GM18861 (cell line): ENCODE results near the gene TRIM3.
"Not testable (repeated sequence)": the region's sequence is repeated elsewhere in the genome, so short reads cannot be mapped to it uniquely, and the experiment has no call there.

Experiments used
- ATAC-seq: cut with Tn5 transposase; IDR thresholded peaks from one replicate; pipeline ENCODE4 v1.9.1; 2021; ENCODE audit not compliant: unreplicated experiment

TRIM3 gene

DNA sequence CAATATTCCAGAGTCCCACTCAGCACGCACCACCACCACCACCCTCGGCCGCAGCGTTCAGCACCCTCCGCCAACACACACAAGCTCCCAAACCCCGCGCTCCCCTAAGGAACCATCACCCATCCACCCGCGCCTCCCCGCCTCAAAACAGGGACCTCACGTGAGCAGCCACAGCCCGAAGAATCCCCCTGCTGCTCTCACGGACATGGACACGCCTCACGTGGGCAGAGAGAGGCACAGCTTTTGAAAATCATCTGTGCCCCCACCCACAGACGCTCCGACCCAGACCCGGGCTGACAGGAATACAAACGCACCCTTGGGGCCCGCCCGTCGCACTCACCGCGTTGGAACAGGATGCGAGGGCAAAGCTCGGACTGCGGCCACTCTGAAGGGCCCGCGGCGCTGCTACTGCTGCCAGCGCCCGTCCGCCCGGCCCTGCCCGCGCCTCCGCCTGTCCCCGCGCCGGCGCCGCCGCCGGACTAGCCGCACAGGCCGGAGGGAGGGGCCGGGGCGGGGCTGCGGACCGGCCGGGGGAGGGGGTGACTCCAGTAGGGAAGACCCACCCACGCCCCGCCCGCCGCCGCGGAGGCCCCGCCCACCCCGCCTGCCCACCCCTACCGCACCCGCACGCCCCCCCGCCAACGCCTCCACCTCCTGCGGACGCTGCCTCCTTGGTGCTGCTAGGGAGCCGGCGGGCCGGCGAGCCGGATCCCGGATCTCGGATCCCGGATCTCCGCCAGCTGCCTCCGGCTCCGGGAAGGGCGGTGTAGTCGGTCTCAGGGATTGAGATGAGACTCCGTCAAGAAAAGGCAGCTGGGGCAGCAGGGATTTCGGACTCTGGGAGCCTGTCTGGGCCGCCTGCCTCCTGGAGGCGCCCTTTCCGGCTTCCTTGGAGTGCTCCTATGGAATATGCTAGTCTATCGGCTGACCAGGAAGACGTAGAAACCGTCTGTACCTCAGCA lies at the start of gene TRIM3:
Gene TRIM3, minus strand, starts transcription at position 491 of the 962 bp plus-strand sequence. CDS start 8,246 bp downstream, outside the sequence.
- peak; percentile 50 for ATAC-seq

DNA sequence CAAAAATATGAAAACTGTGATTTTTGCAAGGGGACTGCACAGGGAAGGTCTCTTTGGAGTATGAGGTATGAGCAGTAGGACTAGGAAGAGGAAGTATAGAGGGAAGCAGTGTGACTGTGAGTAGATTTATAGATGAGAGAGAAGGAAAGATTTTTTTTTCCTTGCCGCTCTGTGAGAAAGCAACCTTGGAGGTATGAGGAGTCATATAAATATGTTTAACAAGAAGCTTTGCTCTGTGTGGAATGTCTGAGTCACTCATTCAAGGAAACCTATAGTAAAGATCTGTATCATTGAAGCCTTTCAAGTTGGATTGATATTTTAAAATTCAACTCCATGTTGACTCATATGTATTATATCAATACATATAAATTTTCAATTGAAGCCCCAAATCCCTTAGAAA lies 49.5 kb upstream of the TRIM3 start:
- no peak for ATAC-seq

DNA sequence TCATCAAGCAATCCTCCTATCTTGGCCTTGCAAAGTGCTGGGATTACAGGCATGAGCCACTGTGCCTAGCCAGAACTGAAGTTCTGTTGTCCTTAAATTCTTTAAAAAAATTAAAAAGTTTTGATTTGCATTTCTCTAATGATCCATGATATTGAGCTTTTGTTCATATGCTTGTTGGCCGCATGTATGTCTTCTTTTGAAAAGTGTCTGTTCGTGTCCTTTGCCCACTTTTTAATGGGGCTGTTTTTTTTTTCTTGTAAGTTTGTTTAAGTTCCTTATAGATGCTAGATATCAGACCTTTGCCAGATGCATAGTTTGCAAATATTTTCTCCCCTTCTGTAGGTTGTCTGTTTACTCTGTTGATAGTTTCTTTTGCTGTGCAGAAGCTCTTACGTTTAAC lies 48.2 kb upstream of the TRIM3 start:
- ATAC-seq, result not testable (repeated sequence)

DNA sequence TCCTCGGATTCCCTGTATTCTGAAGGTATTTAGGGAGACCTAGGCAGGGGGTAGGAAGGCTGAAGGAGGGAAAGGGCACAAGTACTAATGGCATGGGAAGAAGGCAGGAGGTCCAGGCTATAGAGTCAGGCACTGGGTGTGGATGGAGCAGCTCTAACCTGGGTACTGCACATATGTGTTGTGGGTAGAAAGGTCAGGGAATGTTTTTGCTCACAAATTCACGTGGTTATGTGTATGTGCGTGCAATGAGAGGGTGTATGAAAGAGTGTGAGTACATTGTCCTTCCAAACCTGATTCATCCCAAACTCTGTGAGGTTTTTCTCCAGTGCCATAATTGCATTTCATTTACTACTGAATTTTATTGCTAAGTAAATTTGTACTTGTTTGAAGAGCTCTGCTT lies 46.5 kb upstream of the TRIM3 start:
- no peak for ATAC-seq

DNA sequence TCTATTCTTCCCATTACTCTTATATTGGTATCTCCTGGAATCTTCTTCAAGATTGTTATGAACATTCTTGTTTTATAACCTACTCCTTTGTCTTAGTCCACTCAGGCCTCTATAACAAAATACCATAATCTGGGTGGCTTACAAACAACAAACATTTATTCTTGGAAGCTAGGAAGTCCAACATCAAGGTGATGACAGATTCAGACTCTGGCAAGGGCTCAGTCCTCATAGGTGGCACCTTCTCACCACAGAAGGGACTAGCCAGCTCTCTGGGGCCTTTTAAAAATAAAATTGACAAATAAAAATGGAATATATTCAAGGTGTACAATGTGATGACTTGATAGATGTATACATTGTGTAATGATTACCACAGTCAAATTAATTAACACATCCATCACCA lies 43.1 kb upstream of the TRIM3 start:
- no peak for ATAC-seq

DNA sequence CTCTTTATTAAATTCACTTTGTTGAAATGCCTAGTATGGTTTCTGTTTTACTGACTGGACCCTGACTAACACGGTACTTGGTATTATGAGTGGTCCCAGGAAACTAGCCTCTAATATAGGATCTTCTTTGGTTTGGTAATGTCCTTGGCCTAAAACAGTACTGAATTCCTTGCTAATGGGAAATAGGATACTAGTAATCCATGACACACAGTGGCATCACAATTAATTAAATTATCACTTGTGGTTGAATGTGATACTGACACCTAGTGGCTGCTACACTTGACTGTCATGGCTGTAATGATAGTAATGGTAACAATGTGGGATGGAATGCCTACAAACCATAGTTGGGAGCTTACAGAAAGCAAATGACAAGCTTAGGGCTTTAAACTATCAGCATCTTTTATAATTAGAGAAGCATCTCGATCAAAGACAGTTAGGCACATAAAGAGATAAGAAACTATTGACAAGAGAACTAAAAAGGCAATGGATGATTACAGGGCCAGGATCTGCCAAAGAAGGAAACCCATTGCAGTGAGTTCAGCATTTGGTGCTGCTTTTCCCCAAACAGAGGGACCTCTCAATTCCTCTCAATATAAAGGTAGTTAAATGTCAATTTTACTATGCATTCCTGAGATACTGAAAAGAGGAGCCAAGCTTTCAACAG lies 32.0 kb upstream of the TRIM3 start:
- ATAC-seq, result peak; percentile 71

DNA sequence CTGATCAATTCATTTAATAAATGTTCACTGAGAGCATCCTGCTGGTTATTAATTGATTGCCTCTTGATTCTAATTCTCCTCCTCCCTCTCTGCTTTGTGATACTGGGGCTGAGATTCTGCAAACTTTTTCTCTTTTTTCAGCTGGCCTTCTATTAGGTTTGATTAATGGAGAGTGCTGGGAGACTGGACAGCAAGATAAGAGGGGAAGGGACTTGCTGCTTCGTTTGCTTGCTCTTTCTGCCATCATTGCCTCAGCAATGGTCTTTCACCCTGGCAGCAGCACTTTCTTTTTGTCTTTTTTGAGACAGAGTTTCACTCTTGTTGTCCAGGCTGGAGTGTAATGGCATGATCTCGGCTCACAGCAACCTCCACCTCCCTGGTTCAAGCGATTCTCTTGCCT lies 30.4 kb upstream of the TRIM3 start:
- ATAC-seq, result no peak

DNA sequence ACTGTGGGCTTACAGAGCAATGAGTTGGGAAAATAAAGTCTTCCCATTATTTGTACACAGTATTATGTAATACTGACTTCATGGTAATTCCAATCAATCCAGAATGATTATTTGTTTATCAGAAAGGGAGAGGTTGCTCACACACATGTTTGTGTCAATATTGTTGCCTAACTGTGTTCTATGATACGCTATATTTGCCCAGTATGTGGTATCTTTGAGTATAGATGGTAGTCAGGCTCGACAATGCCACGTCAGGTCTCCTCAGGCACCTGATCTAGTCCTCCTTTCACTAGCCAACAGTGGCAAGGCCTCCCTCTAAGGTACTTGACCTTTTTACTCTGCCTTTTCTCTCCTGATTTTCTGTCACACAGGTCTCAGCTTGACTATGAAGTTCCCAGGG lies 28.6 kb upstream of the TRIM3 start:
- no peak for ATAC-seq

DNA sequence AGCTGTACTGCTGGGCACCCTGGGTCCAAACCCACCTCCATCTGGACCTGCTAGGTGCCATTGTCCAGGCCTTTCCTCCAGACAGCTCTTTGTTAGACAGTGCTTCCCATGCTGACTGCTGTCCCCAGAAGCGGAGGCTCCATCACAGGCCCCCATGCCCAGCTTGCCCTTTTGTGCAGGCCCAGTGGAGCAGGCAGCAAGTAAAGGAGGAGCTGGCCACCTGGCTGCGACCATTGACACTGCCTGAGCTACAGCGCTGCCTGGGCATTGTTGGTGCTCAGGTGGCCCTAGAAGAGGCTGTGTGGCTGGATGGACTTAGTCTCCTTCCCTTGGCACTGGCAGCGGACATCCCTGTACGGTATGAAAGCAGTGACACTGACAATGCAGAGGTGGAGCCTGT lies 24.8 kb upstream of the TRIM3 start:
- ATAC-seq, result no peak

DNA sequence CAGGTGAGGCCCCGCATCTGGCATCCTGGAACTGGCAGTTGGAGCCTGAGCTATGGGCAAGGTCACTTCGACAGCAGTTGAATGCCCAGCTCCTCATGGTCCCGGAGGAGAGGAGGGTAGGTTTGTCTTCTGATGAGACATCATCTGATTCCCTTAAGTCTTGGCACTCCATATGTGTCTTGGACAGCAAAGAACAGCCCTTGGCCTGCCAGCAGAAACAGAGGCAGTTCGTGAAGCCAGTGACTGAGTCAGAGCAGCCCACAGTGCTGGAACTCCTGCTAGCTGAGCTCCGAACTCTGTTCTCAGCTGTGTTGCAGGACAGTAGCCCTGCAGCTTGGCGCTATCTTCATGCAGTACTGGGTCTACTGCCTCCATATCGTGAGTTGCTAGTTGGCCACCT lies 24.4 kb upstream of the TRIM3 start:
- ATAC-seq, result no peak

DNA sequence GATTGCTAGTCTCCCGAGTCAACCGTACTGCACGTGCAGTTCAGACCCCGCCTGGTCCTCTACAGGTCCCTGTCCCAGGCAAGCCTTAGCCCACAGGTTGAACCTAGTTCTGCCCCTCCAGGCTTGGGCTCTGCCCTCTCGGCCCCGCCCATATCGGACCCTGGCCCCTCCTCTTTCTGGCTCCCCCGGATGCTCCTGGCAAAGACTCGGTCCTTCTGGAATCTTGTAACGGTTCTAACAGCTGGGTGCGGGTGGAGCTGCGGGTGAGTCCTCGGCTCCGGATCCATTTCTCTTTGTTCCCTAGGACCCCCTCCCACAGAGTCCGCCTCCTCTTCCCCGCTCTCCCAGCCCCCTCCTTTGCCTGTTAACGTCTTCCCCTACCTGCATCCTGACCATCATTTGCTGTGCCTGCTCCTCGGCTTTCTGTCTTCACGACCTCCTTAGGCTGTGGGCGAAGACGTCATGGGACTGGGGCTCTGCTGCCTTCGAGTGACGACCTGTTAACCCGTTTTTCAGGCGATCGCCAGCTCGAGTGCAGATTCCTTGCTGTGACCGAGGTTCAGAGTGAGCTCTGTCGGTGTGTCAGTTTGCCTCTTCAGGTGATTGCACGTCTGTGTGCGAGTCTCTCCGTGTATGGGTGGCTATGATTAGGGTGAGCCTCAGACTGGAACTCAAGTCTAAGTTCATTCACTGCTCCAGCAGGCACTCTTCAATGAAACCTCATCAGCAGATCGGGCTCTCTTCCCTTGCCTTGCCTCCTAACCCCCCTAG lies 23.5 kb upstream of the TRIM3 start, which contains the start of gene DNHD1:
Gene DNHD1, plus strand, starts transcription at position 212 of the 771 bp plus-strand sequence. CDS start 936 bp downstream, outside the sequence.
- ATAC-seq, result no peak

DNA sequence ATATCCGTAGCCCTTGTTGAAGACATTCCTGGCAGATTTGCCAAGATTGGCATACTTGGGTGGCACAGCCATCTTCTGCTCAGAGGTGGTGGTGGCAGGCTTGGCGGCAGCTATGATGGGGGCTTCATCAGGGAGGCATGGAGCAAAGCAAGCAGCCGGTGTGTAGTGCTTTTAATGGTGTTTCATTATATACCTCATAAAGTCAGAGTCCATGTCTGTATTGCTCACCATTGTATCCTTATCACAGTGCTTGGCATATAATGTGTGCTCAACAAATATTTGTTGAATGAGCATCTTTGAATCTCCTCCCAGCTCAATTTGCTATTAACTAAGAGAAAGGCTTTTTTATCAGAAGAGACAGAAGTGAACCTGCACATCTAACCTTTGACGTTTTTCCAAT lies 15.6 kb upstream of the TRIM3 start:
- no peak for ATAC-seq

DNA sequence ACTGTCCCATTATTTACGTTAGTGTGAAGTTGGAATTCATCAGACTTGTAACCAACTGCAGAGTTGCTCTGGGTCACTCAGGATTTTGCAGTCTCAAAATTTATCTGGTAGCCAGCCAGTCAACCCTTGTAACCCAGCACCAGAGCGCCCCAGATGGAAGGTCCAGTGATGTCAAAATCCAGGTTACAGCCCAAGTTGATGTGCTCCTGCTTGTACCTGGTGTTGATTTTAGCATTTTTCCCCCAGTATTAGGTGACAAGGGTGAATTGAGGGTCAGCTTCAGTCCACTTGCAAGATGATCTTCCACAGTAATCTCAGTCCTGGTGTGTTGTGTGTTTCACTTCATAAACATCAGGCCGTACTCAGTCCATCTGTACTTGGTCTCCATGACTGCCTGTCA lies 15.1 kb upstream of the TRIM3 start:
- ATAC-seq, result no peak

DNA sequence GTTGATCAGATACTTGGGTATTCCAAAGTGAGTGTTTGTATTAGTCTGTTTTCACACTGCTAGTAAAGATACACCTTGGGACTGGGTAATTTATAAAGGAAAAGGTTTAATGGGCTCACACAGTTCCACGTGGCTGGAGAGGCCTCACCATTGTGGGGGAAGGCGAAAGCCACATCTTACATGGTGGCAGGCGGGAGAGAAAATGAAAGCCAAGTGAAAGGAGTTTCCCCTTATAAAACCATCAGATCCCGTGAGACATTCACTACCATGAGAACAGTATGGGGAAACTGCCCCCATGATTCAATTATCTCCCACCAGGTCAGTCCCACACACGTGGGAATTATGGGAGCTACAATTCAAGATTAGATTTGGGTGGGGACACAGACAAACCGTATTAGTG lies 14.6 kb upstream of the TRIM3 start:
- no peak for ATAC-seq

DNA sequence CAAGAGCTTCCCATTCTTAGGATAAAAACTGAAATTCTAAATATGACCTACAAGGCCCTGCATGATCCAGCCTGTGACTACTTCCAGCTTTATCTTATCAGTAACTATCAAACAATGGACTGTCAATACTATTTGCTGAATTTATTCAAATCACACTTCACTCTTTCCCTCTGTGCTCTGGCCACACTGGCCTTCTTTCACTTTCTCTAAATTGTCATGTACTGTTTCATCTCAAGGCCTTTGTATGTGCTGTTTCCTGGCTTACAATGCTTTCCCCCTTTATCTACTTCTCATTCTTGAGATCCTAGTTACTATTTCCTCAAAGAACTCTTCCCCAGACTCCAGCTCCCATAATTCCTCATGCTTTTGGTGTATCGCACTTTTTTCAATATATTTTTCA lies 13.2 kb upstream of the TRIM3 start:
- no peak for ATAC-seq

DNA sequence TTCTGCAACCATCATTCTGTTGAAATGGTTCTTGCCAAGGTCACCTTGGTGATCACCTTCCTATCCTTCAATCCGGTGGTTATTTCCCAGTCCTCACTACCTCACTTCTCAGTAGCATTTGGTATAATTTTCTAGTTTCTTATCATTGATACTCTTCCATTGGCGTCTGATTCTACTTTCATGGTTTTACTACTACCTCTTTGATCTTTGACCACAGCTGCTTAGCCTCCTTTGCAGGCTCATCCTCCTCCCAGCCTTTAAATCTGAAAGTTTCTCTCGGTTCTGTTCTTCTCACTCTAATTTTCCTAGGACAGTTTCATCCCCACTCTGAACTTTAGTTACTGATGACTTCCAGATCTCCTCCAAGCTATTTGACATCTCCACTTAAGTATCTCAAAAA lies 12.5 kb upstream of the TRIM3 start:
- ATAC-seq, result no peak

DNA sequence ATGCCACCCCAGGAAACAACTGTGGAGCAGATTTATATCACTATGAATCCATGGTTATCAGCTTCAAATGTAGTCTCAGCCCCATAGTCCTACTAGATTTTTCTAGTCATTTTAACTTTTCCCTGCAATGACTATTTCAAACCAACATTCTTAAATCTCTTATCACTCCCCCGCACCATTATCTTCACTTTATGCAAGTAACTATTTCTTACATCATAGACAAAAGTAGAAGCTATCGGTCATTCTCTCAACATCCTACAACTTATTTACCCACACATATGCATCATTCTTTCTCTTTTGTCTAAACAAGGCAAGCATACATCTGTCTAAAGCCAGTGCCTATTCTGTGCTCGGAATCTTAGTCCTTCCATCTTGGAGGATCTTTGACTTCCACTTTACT lies 11.9 kb upstream of the TRIM3 start:
- ATAC-seq, result no peak

DNA sequence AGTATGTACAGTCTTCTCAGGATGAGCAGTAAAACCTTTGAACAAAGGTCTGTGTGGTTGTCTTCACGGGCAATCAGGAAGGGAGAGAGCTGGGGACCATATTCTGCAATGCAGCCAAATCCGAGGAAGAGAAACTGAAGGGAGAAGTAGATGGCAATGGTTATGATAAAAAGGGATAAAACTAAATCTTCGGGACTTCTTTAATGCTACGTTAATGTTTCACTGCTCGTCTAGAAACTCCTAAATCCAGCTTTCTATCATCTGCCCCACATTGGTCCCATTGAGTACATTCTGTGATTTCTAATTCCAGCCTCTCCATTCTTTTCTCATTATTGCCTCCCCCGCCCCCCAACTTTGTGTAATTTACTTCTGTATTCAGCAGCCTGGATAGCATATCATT lies 9.3 kb upstream of the TRIM3 start:
- no peak for ATAC-seq

DNA sequence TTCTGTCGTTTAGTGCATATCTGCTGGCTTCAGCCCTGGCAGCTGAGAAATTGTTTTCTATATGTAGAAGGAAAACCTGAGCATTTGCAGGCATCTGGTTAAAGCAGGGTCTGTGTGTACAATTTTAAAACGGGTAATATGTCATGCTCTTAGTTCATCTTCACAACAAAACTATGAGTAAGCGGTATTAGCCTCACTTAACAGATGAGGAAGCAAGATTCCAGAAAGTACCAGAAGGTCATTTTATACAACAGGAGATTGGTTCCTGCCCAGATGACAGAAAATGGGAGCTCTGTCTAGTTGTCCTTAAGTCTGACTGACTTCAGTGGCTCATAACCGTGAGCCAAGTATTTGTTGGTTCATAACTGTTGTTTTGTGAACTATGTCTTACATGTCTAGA lies 8.7 kb upstream of the TRIM3 start:
- no peak for ATAC-seq

DNA sequence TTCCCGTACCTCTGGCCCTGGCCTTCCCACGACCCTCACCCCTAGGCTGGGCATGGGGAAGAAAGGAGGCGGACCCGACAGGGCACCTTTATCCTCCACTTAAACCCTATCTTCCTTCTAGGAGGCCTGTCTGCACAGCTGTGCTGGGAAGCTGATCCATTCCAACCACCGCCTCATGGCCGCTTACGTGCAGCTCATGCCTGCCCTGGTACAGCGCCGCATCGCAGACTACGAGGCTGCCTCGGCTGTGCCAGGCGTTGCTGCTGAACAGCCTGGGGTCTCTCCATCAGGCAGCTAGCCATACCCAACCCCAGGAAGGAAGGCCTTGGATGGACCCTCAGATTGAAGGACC lies 8.2 kb upstream of the TRIM3 start:
- ATAC-seq, result no peak
